ENCODE results near the gene WDR35.

WDR35 gene

DNA sequence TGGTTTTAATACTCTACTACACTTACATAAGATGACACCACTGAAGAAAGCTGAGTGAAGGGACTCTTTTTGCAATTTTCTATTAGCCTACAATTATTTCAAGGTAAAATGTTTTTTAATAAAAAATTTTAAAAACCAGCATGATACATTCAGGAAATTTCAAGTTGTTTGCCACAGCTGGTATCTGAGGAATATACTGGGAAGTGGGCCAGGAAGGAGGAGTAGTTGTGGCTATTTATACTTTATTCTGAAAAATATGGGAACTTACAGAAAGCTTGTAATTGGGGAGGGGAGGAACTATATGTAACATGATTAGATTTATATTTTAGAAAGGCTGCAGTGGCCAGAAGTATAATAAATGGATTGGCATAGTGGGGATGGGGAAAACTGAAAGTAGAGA is 40.8 kb downstream of the WDR35 start:
- no peak overlapping the region for H3K4me3 ChIP-seq (ENCODE audit: low read depth in 1 of 2, low read length in 1 of 2)
- H3K4me1 ChIP-seq (ENCODE audit: control insufficient read depth in 1 of 2, insufficient read depth in 1 of 2, low read depth in 1 of 2, low read length in 1 of 2): no peaks in the 10 kb centered on the region
- TF ChIP-seq, protein P1, sequence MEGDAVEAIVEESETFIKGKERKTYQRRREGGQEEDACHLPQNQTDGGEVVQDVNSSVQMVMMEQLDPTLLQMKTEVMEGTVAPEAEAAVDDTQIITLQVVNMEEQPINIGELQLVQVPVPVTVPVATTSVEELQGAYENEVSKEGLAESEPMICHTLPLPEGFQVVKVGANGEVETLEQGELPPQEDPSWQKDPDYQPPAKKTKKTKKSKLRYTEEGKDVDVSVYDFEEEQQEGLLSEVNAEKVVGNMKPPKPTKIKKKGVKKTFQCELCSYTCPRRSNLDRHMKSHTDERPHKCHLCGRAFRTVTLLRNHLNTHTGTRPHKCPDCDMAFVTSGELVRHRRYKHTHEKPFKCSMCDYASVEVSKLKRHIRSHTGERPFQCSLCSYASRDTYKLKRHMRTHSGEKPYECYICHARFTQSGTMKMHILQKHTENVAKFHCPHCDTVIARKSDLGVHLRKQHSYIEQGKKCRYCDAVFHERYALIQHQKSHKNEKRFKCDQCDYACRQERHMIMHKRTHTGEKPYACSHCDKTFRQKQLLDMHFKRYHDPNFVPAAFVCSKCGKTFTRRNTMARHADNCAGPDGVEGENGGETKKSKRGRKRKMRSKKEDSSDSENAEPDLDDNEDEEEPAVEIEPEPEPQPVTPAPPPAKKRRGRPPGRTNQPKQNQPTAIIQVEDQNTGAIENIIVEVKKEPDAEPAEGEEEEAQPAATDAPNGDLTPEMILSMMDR (IDR thresholded peaks at IDR 0.05): no peak
- H3K27me3 ChIP-seq: no peaks in the 10 kb centered on the region
- no peaks in the 10 kb centered on the region for H3K36me3 ChIP-seq
- no peaks in the 10 kb centered on the region for H3K9me3 ChIP-seq
- H3K27ac ChIP-seq: no peak overlapping the region

DNA sequence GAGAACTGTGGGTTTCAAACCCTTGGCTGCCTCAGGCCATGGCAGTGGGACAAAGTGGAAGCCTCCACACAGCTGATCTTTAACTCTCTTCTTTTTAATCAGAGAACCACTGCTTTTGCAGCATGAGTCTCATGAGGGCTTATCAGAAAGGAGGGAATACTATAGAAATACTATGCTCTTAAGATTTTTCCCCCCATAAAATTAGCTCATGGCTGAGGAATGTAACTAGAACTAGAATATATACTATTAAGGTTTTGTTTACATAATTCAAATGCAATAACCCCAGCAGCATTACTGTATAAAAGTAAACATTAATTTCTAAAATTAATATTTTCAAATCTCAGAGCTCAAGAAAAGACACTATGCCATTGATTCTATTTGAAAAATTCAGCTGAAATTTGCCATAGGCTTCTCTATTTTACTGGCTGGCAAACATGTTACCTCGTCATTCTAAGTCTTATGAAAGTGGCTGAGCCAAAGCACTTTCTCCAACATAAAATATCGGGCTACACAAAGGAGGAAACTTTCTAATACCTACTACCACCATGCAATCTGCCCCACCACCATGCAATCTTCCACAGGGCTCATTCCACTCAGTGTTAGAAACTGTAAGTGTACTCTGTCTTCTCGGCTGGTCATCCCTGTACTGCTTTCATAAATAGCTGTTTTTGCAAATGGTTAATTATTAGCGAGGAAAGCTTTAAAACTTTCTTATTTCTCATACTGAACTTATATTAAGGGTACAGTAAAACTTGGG is 42.5 kb downstream of the WDR35 start:
- Histone ChIP-seq H3K4me1 (ENCODE audit: control insufficient read depth in 1 of 2, insufficient read depth in 1 of 2, low read depth in 1 of 2, low read length in 1 of 2) (no peaks in the 10 kb centered on the region), H3K9me3 (no peaks in the 10 kb centered on the region), H3K36me3 (no peaks in the 10 kb centered on the region), H3K4me3 (ENCODE audit: low read depth in 1 of 2, low read length in 1 of 2) (no peak overlapping the region), H3K27me3 (no peaks in the 10 kb centered on the region), H3K27ac (no peak overlapping the region)
- TF ChIP-seq, protein P1 (IDR thresholded peaks at IDR 0.05): no peak

DNA sequence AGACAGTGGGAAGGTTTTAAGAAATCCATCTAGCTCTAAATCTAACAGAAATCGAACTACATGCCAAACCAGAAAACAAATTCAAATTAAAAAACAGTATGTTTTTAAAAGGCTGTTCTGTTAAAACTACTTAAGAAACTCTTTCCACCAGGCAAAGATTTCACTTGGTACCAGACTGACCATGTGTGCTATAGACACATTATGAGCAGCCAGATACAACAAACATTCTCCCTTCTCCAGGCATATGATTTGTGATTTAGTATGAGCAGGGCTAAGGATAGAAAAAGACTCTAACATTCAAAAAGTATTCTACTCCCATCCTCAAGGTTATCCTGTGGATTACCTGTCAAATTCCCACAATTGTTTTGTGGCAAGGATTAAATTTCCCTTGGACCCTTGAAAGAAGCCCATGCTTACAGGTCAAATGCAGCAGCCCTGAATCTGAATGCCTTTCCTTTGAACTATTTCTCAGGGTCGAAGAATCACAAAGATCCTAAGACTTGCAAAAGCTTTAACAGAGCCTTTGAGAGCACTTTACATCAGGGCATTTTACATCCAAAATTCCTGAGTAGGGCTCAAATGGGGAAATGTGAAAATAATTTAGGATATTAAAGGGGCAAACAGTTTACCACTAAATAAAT is 45.6 kb downstream of the WDR35 start:
- Histone ChIP-seq H3K9me3 (no peaks in the 10 kb centered on the region), H3K4me1 (ENCODE audit: control insufficient read depth in 1 of 2, insufficient read depth in 1 of 2, low read depth in 1 of 2, low read length in 1 of 2) (no peaks in the 10 kb centered on the region), H3K27ac (no peak overlapping the region), H3K36me3 (no peaks in the 10 kb centered on the region), H3K4me3 (ENCODE audit: low read depth in 1 of 2, low read length in 1 of 2) (no peak overlapping the region), H3K27me3 (no peaks in the 10 kb centered on the region)
- TF ChIP-seq, protein P1 (IDR thresholded peaks at IDR 0.05): no peak

DNA sequence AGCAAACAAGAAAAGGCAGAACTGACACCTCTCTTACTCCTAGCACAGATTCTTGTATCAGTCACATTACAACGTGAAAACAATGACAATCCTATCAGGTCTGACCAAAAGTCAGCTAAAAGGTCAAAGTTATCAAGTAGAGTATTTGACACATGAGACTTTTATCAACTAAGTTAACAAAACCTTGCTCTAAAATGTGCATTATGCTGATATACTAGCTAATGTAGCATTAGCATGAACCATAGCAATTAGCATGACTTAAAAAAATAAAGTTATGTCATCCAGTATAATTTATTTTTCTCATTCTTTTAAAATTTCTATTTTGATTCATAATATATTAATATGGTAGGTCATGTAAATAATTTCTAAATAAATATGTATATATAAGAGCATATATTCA is 46.7 kb downstream of the WDR35 start:
- no peak overlapping the region for H3K27ac ChIP-seq
- no peaks in the 10 kb centered on the region for H3K4me1 ChIP-seq (ENCODE audit: control insufficient read depth in 1 of 2, insufficient read depth in 1 of 2, low read depth in 1 of 2, low read length in 1 of 2)

DNA sequence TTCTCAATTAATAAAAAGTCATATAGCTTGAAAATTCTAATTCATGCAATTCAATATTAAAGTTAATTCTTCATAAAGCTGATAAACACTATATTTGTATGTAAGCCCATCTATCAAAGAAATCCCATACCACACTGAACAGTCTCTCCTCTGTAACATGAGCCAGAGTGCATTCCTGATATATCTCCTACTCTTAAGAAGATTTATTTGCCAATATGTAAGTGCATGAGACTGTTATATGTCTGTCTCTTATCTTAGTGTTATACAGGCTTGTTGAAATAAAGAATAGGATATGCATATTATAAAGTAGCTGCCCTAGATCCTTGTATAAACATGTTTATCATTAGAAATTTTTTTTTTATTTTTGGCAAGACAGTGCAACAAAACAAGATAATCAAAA is 47.7 kb downstream of the WDR35 start:
- Histone ChIP-seq H3K9me3 (no peaks in the 10 kb centered on the region), H3K36me3 (no peaks in the 10 kb centered on the region), H3K27me3 (no peaks in the 10 kb centered on the region), H3K4me1 (ENCODE audit: control insufficient read depth in 1 of 2, insufficient read depth in 1 of 2, low read depth in 1 of 2, low read length in 1 of 2) (no peaks in the 10 kb centered on the region), H3K27ac (no peak overlapping the region), H3K4me3 (ENCODE audit: low read depth in 1 of 2, low read length in 1 of 2) (no peak overlapping the region)
- TF ChIP-seq, protein P1 (IDR thresholded peaks at IDR 0.05): no peak

More for the DNA sequence above, 46.7 kb downstream of the WDR35 start:
- Histone ChIP-seq H3K4me3 (ENCODE audit: low read depth in 1 of 2, low read length in 1 of 2) (no peak overlapping the region), H3K36me3 (no peaks in the 10 kb centered on the region), H3K9me3 (no peaks in the 10 kb centered on the region), H3K27me3 (no peaks in the 10 kb centered on the region)
- TF ChIP-seq, protein P1 (IDR thresholded peaks at IDR 0.05): no peak
